Stimulated activated CD8-positive, alpha-beta memory T cell treated with anti-CD3 and anti-CD28 coated beads, Interleukin-4, amount 100 ng/mL, for 24 hours (primary cell): Measurements from ENCODE around the gene KRT36.
A peak's percentile ranks its signal among the peaks of the same experiment; 100 is the strongest.

Experiments used
- DNase-seq: peaks from one replicate; pipeline ENCODE4 v3.0.0-alpha.2; 2020; ENCODE audit warnings: low read depth

Gene KRT36

DNA sequence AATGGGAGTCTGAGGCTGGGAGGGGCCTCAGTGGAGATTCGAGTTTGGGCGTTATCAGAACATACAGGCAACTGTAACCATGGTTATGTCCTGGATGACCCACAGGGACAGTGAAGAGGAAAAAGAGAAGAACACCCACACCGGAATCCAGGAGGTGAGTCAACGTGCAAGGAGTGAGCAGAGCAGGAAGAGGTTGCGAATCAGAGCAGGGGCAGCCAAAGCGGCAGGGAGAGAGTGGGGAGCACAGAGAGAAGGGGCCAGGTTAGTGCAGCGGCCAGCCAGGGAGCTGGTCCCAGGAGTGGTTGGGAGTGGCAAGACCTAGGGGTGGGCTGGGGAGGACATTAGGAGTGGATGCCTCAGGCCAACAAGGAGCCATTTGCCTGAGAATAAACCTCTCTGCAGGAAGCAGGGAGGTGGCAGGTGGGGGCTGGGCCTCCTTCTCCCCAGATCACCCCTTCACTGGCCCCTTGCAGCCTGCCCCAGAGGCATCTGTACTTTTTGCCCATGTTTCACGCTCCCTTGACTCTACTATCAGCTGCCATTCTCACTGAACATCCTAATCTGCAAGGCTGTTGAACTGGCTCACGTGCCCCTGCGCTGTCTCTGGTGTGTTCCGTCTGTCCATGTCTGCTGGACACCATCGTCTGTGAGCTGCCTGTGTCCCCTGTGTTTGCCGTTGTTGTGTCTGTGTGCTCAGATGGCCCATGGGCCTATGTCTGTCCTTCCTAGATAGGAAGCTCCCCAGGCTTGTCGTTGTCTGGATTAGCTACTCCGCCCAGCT lies 10.6 kb upstream of the KRT36 start:
- no peak for DNase-seq

- no peak for DNase-seq
Observed at GRCh38 chr17:41499714-41500113, 10.0 kb upstream of the KRT36 start.

GRCh38 chr17:41498276-41498675 lies 8.6 kb upstream of the KRT36 start:
- no peak for DNase-seq

- DNase-seq, result peak; percentile 51
Observed at GRCh38 chr17:41496803-41497484, 7.2 kb upstream of the KRT36 start.

GRCh38 chr17:41494524-41494923 lies 4.8 kb upstream of the KRT36 start:
- DNase-seq, result no peak

GRCh38 chr17:41492771-41493170 lies 3.1 kb upstream of the KRT36 start:
- no peak for DNase-seq

- no peak for DNase-seq
Observed at GRCh38 chr17:41492351-41492750, 2.6 kb upstream of the KRT36 start.

- DNase-seq, result no peak
Observed at GRCh38 chr17:41491476-41491875, 1.8 kb upstream of the KRT36 start.

- DNase-seq, result no peak
Observed at GRCh38 chr17:41490000-41490990, 585 bp upstream of the KRT36 start.

DNA sequence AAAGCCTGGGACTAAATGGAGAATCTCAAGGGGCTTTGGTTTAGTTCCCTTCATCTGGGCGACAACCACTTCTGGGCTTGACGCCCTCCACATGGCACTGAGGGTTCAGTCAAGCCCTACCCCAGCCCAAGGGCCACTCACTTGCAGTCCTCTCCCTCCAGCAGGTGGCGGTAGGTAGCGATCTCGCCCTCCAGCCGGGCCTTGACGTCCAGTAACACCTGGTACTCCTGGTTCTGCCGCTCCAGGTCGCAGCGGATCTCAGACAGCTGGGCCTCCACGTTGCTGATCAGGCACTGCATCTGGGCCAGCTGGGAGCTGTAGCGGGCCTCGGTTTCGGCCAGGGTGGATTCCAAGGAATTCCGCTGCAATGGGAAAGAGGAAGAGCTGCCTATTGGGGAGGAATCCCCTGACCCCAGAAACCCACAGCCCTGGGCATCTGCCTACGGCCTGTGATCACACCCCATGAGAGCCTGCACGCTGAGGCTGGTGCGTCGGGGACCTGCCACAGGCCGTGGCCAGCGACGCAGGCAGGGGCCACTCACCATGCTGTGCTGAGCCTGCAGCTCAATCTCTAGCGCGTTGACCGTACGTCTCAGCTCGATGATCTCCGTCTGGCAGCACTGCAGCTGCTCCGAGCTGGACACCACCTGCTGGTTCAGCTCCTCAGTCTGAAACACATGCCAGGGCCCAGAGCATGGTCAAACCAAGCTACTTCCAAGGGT lies 2.7 kb downstream of the KRT36 start:
- peak; percentile 22 for DNase-seq

DNA sequence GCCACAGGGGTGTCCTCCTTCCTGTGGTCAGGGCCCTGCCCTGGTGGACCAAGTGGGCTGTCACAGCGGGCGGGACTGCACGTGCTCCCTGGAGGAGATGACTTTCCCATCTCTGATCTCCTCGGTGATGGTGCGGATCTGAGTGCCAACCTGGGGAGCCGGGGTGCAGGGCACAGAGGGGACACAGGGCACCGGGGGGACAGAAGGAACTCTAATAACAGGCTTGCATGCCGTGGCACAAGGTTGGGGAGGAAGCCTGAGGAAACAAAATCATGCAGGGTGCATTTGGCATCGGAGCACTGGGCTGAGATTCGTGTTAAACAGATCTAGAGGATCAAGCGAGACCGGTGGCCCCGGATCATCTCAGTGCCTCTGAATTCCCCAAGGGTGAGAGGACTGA lies 3.4 kb downstream of the KRT36 start:
- DNase-seq, result no peak

DNA sequence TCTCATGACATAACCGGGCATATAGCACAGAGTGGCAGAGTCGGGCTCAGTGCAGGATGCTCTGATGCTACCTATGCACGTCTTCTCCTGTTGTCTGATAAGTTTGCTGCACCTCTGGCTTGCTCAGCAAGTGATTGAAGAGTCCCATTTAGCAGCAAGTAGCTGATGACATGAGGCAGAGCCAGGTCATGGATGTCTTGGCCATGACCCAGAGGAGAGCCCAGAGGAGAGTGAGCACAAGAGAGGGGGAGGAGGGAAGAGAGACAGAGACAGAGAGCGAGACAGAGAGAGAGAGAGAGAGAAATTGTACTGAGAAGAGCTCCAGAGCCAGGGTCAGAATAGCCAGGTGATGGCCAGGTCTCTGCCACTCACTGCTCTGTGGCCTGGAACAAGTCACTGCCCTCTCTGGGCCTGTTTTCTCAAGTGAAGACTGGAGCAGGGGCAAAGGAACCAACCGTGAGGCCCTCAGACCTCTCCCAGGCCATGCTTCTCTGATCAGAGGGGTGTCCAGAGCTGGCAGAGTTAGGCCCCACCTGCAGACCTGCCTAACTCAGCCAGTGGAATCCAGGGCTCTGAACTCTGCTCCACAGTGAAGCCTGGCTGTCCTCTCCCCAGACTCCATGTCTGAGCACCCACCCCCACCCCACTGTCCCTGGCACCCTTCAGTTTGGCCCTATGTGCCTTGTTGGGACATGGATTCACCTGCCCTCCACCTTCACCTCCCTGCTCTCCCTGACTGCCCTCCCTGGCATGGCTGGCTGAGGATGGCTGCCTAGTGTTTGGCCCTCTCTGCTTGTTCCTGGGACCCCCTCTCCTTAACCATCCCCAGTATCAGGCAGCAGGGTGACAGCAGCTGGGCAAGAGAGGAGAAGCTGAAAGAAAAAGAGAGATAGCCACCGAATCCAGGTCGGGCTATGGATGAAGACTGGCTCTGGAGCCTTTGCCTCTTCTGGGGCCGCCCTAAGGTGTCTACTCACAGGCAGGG lies 4.5 kb downstream of the KRT36 start:
- no peak for DNase-seq

DNA sequence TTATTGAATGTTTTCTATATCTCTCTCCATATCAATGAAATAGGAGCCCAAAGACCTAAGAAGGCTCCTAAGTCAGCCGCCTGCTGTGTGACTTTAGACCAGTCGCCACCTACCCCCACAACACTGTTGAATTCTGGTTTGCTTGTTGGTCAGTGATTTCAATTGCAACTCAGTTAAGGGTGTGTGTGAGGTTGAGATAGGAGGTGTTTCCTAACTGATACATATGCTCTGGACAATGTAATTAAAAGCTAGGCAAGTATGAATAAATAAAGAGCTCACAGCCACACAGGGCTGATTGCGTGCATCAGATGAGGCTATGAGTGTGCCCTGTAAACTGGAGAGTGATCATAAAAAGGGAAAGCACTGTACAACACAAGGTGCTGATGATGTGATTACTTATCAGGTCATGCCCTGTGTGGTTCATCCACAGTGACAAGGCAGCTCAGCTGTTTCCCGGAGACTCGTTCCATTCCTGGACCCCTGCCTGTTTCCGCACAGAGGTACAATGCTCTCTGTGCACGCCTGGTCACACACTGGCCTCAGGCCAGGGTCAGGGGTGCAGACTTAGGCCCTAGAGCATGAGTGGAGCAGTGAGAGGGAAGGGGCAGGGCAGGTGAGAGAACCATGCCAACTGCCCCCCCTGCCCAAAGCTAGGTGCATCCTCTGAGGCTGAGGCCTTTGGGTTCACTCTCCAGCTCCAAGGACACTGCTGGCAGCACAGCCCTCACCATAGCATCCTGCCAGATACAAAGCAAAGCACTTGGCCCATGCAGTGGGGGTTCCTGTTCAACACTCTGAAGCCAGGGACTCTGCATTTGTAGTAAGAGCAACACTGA lies 5.5 kb downstream of the KRT36 start:
- DNase-seq, result no peak

DNA sequence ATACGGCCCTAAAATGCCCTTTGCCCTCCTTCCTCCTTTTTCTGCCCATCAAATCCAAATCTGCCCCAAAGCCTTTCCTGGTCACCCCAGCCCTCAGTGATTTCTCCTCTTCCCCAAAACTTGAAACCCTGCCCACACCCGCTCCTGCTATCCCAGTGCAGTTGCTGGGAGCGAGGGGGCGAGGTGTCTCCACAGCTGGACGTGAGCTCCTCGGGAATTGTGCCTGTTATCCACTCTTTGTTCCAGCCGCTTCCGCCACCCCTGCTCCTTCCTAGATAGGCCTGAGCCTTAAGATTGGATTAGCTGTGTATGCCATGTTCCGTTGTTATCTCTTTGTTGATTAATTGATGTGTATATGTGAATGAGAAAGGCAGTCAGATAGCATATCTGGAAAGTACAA lies 6.2 kb downstream of the KRT36 start:
- DNase-seq, result no peak

DNA sequence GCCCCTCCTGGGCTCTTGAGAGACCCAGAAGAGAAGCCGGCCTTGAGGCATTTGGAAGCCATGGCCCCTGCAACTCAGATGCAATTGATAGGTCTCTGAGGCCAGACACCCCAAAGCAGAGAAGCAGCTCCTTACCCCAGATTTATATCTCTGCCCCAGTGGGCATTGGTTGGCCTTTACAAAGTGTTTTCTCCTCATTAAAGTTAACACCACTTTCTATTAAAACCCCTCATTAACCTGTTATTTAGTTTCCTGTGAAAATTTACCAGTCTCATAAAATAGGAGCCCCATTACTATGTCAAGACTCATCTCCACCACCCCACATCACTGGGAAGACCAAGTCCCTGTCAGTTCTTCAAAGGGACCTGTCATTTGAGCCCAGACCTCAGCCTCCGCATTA lies 8.7 kb downstream of the KRT36 start, which contains the start of gene KRT35:
TSS of gene KRT35 (minus strand) at position 116 of the 400 bp plus-strand sequence. CDS start at position 62, 54 bp downstream.
- no peak for DNase-seq

GRCh38 chr17:41480581-41480980 lies 9.1 kb downstream of the KRT36 start:
- DNase-seq, result no peak

- no peak for DNase-seq
Observed at GRCh38 chr17:41480136-41480535, 9.6 kb downstream of the KRT36 start.

- DNase-seq, result no peak
Observed at GRCh38 chr17:41478237-41478636, 11.5 kb downstream of the KRT36 start.
